Endothelial cell of umbilical vein (primary cell): ENCODE measurements around the gene TJP3.
"Not testable (repeated sequence)": the region's sequence is repeated elsewhere in the genome, so short reads cannot be mapped to it uniquely, and the experiment has no call there.

Source experiments
- CTCF ChIP-seq, 2 donors: IDR thresholded peaks; 1 replicate in 1 of 2; 2 replicates in 1 of 2; pipeline ENCODE4 v1.5.1; 2011; ENCODE audit warnings: low read length in 2 of 2, mild to moderate bottlenecking in 2 of 2, moderate library complexity in 2 of 2, control low read depth in 1 of 2, inconsistent platforms in 1 of 2, low read depth in 1 of 2; ENCODE audit not compliant: insufficient read depth in 1 of 2; ENCODE audit errors: extremely low read depth in 1 of 2
- EZH2 ChIP-seq: IDR thresholded peaks from 2 replicates; pipeline ENCODE4 v1.6.1; 2012; ENCODE audit warnings: borderline replicate concordance, low read depth, mild to moderate bottlenecking, moderate library complexity, low read length, inconsistent platforms; ENCODE audit not compliant: severe bottlenecking
- FOS ChIP-seq: IDR thresholded peaks from 2 replicates; pipeline ENCODE4 v1.6.1; 2011; ENCODE audit warnings: mild to moderate bottlenecking, low read length, moderate library complexity, borderline replicate concordance; ENCODE audit not compliant: insufficient read depth
- JUN ChIP-seq: IDR thresholded peaks from 2 replicates; pipeline ENCODE4 v1.6.1; 2011; ENCODE audit warnings: borderline replicate concordance, low read depth; ENCODE audit not compliant: insufficient read length, insufficient read depth
- MAX ChIP-seq: IDR thresholded peaks from 2 replicates; pipeline ENCODE4 v1.6.1; 2011; ENCODE audit not compliant: insufficient read depth, insufficient read length
- POLR2A ChIP-seq: IDR thresholded peaks from 2 replicates; pipeline ENCODE4 v1.6.1; 2012; ENCODE audit warnings: low read depth, mild to moderate bottlenecking, control low read depth, low read length
- POLR2AphosphoS5 ChIP-seq: IDR thresholded peaks from 2 replicates; pipeline ENCODE4 v1.6.1; 2012; ENCODE audit warnings: low read depth, mild to moderate bottlenecking, control low read depth, low read length, moderate library complexity; ENCODE audit not compliant: insufficient read depth

- not testable (repeated sequence) for TF ChIP-seq CTCF (IDR thresholded peaks at IDR 0.05; ENCODE audit: extremely low read depth in 1 of 2, insufficient read depth in 1 of 2, low read depth in 1 of 2, low read length in 2 of 2); POLR2A; POLR2AphosphoS5; EZH2; FOS; MAX; JUN
Observed at GRCh38 chr19:3765757-3766156, 57.6 kb downstream of the TJP3 start.
